HG03060 (cell line): Measurements from ENCODE around the gene CPE.

Experiments
- ATAC-seq: cut with Tn5 transposase; IDR thresholded peaks from one replicate; pipeline ENCODE4 v1.9.1; 2021; ENCODE audit warnings: low read depth, moderate number of reproducible peaks; ENCODE audit not compliant: unreplicated experiment

Gene CPE

DNA sequence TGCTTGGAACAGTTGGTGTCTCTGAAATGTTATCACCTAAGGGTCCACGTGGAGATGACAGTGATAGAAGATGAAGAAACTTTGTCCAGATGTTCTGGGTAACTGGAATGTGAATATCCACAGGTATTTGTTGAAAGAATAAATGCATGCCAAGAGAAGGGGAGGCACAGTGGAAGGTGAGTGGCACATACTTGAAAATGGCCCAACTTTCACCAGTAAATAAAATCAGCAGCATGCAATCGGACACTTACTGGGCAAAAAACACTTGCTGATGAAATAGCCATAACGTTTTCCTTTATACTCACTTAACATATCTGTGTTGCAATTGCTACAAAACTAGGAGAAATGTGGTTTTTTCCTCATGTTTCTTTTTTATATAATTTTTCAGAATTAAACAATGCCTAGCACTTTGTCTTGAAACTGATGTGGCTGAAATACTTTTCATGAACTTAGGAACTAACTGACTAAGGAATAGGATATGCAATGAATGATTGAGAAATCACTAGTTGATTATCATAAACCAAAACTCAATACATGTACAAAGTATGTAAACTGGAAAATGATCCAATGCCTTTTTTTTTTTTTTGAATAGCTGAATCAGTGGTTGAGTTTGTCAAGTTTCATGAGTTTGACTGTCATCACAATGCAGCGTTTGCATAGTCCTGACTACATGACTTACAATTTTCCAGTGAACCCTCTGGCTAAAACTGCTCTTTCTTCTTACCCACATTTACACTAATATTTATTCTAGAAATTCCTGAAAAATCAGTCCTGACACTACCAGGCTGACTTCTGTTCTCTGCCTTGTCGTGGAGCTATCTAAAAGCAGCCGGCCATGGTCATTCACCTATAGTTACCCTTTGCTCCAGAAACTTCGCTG, 127.4 kb downstream of the CPE start:
- no peak for ATAC-seq

DNA sequence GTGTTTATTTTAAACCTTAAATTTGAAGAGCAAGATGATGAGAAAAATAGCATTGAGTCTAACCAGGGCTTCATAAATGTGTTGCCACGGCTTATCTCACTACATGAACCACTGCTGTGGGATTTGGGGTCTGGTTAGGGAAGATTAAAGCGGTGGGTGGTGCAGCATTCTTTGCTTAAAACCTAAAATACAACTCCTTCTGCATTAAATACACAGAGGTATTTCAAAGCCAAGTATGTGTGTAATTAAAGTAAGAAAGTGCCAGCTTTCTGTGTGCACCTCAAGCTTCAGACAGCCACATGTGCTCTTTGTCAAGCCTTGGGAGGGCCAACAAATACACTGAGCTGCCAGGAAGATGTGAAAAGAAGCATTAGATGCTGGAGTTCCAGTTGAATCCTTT, 128.0 kb downstream of the CPE start:
- ATAC-seq, result no peak

- no peak for ATAC-seq
Measured at GRCh38 chr4:165507381-165507780, 128.6 kb downstream of the CPE start.

- no peak for ATAC-seq
Measured at GRCh38 chr4:165508372-165509120, 129.7 kb downstream of the CPE start.

- no peak for ATAC-seq
Measured at GRCh38 chr4:165512424-165512823, 133.6 kb downstream of the CPE start.

GRCh38 chr4:165514739-165515138, 135.9 kb downstream of the CPE start:
- no peak for ATAC-seq

GRCh38 chr4:165515201-165515600, 136.4 kb downstream of the CPE start:
- ATAC-seq, result no peak

DNA sequence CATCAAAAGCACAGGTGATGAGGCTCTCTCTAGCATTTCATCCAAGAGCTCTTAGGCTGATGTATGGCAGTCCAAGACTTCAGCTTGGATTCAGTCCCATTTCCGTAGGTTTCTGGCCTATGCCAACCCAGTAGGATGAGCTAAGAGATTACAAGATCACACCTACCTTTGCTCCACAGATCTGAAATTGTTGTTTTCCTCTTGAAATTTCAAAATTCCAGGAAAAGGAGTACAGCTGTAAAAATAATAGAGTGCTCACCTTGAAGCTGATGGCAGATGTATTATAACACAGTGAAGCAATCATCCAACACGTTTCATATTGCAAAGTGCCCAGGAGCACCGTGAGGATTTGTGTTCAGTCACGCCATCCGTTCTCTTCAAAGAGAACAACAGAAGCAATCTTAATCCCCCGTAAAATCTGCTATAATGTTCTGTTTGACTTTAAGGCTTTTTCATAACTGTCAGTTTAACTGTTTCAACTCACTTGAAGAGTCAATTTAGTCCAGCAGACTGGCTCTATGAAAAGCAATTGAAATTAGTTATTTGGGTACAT, 137.5 kb downstream of the CPE start:
- no peak for ATAC-seq

DNA sequence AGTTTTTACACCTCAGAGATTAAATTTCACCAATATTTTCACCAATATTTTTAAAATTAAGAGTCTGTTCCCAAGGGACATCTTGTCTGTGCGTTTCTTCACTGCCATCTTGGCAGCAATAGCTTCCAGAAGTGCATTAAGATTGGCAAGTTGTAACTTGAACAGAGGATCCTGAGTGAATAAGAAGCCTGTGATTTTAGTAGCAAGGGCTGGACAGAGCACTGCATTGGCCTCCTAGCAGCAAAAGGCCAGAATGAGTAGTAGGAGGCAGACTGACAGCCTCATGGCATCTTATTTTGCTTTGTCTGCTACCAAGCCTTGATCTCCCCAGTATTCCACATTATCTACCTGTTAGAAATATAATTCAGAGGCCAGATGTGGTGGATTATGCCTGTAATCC, 138.4 kb downstream of the CPE start:
- no peak for ATAC-seq

DNA sequence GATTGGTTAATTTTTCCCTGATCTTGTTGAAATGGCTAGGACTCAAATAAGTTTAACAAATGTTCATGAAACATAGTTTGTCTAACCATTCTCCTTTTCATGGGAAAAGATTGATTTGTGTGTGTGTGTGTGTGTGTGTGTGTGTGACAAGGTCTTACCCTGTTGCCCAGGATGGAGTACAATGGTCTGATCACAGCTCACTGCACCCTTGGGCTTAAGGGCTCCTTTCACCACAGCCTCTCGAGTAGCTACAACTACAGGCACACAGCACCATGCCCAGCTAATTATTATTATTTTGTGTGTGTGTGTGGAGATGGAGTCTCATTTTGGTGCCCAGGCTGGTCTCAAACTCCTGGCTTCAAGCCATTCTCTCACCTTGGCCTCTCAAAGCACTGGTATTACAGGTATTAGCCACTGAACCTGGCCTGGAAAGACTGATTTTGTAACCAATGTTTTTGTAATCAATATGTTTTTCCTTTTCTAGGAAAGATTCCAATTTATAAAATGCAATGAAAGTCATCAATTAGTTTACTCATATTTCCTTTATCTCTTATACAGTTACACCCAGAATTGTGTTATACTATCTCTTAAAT, 139.3 kb downstream of the CPE start:
- ATAC-seq, result no peak

DNA sequence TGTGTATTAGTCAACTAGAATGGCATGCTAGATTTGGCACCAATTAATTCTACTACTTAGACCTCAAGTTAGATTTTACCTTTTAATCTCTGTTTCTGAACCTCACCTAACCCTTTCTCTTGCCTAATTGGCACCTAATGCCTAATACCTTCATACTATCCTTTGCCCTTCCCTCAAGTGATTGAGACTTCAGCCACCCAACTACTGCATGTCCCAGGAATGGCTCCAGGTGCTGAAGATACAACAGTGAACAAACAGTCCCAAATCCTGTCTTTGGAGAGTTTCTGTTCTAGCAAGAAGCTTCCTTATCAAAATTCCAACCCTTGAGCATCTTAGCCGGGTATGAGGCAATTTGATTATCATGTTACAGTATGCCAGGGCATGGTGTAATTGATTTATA, 139.9 kb downstream of the CPE start:
- ATAC-seq, result no peak

- ATAC-seq, result no peak
Measured at GRCh38 chr4:165519591-165519990, 140.8 kb downstream of the CPE start.

DNA sequence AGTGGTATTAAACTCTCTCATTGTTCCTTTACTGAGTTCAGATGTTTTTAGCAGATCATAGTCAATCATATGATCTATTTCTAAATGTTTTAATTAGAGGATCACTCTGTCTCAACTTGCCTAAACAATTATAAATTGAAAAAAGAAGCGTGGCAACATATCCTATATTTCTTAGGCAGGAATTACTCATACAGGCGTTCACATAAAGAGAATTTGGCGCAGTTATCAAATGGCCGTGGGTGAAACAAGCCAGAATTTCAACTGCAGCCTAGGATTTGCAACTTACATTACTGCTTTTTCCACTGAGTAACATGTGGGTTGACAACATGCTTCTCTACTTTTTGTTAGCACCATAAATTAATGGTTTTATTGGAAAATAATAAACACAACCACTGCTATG, 141.3 kb downstream of the CPE start:
- no peak for ATAC-seq

DNA sequence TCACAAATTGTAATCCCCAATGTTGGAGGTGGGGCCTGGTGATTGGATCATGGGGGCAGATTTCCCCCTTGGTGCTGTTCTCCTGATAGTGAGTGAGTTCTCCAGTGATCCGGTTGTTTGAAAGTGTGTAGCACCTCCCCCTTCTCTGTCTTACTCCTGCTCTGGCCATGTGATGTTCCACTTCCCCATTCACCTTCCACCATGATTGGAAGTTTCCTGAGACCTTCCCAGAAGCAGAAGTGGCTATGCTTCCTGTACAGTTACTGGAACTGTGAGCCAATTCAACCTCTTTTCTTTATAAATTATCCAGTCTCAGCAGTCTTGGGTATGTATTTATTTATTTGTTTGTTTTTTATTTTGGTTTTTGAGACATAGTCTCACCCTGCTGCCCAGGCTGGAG, 143.2 kb downstream of the CPE start:
- no peak for ATAC-seq

GRCh38 chr4:165524532-165525190, 145.9 kb downstream of the CPE start:
- no peak for ATAC-seq

GRCh38 chr4:165532976-165533375, 154.2 kb downstream of the CPE start:
- no peak for ATAC-seq

DNA sequence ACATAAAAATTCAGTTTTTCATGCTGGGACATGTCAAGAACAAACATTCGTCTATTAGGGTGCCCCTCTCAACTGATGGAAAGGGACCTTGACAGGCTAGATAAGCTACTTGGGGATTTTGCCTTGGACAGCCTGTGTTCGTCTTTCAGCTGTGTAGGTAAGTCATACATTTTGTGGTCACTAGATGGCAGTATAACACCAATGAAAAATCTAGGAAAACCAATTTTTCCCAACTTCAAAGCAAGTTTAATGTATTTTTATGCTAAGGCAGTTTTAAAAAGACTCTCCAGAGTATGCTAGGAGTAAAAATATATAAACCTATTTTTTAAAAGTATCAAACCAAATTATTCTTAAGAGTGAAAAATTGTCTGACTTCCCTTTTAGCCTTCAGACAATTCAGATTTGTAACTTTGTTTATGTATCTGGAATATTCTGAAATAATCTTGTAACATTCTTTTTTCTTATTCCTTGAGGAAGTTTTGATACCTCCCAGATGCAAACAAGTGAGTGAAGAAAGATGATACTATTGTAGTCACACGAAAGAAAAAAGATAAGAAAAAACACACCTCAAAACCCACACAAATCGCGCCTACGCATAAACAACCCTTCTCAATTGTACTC, 158.3 kb downstream of the CPE start:
- ATAC-seq, result no peak

DNA sequence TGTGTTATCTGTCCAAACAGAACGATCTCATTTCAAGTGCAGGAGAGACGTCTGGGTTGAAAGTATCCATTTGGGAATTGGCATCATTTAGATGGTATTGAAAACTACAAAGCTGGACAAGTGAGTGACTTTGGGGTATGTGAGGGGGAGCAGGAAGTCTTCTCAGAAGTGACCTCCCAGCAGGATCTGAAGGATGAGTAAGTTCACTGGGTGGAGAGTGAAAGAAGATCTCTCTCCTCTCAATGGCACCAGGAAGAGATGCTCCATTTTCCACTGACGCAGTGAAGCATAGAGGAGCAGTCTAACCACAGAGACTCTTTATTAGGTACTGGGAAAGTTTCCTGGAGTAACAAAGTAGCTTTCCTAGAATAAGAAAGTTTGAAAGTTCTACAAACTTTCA, 161.0 kb downstream of the CPE start:
- no peak for ATAC-seq

GRCh38 chr4:165540206-165540830, 161.5 kb downstream of the CPE start:
- no peak for ATAC-seq
